A673 (cell line): Measurements from ENCODE around the gene IL19.

Source experiments
- EZH2 ChIP-seq: fragments of 200-600 bp; sonication (generic); IDR thresholded peaks from 2 replicates; pipeline ENCODE4 v1.6.1; 2017; ENCODE audit warnings: borderline replicate concordance, low read depth, mild to moderate bottlenecking, mixed read lengths, antibody characterized with exemption, low read length; ENCODE audit not compliant: poor library complexity, severe bottlenecking
- TF ChIP-seq, protein P1 (sequence below): fragments of 300-800, 200-600 bp; sonication (generic); conservative IDR thresholded peaks from 2 replicates; pipeline ENCODE4 v1.5.1; 2017; ENCODE audit warnings: low read depth, mild to moderate bottlenecking, antibody characterized with exemption, low read length, moderate library complexity, mixed read lengths

DNA sequence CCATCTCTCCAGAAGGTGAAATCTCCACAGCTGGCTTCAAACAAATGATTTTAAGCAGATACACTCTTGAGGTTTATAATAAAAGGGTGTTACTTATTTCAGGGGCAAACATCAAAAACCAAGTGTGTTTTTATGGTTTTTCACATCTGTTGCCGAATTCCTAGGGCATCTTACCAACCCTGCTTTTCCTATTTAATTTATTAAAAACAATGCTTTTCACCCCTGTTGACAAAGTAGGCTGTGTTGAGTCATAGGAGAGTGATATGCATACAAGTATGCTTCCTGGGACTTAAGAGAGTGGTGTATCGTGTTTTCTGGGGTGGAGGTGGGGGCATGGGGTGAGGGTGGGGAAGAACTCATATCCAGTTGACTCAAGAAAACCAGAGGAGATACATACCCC lies 65.5 kb downstream of the IL19 start:
- TF ChIP-seq, protein P1, sequence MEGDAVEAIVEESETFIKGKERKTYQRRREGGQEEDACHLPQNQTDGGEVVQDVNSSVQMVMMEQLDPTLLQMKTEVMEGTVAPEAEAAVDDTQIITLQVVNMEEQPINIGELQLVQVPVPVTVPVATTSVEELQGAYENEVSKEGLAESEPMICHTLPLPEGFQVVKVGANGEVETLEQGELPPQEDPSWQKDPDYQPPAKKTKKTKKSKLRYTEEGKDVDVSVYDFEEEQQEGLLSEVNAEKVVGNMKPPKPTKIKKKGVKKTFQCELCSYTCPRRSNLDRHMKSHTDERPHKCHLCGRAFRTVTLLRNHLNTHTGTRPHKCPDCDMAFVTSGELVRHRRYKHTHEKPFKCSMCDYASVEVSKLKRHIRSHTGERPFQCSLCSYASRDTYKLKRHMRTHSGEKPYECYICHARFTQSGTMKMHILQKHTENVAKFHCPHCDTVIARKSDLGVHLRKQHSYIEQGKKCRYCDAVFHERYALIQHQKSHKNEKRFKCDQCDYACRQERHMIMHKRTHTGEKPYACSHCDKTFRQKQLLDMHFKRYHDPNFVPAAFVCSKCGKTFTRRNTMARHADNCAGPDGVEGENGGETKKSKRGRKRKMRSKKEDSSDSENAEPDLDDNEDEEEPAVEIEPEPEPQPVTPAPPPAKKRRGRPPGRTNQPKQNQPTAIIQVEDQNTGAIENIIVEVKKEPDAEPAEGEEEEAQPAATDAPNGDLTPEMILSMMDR = no peak
- TF ChIP-seq EZH2 = no peak
